CD4-positive, alpha-beta T cell (primary cell): ENCODE measurements around the gene RFK. TPM values are rescaled to one million over a fixed set of nuclear protein-coding genes. Genes with fewer than 3 reads are reported as not detected.

ENCODE experiments used
- ATAC-seq: fragments of 200-7000 bp; cut with Tn5 transposase; one replicate; pipeline ENCODE4 v1.10.0; 2022; ENCODE audit warnings: mild to moderate bottlenecking; ENCODE audit not compliant: poor library complexity
- CTCF ChIA-PET: fragments of 350-600 bp; sonication (Branson Sonifier 250); formaldehyde crosslinking; loops from one replicate; lab custom pipeline; 2021; ENCODE audit warnings: antibody characterized with exemption, inconsistent platforms; lab: Charles Lee
- POLR2A ChIA-PET: fragments of 350-600 bp; sonication (Branson Sonifier 250); formaldehyde crosslinking; loops from one replicate; lab custom pipeline; 2021; ENCODE audit warnings: antibody characterized with exemption, inconsistent platforms; lab: Charles Lee
- DNase-seq, 14 experiments: peaks; one replicate each; pipeline ENCODE4 v3.0.0-alpha.2; 2013 to 2020; ENCODE audit warnings: mixed read lengths in 2 of 14
- H3K27ac ChIP-seq, 2 donors: one replicate each; pipeline versions ENCODE4 v1.5.1 to v1.7.0; 2013; ENCODE audit warnings: low read length in 2 of 2, low read depth in 1 of 2, mild to moderate bottlenecking in 1 of 2
- H3K27me3 ChIP-seq, 2 experiments: 1 replicate in 1 of 2; 2 replicates in 1 of 2; pipeline versions ENCODE4 v1.6.1 to v1.7.0; 2013; ENCODE audit warnings: low read length in 2 of 2, control low read depth in 1 of 2, mild to moderate bottlenecking in 1 of 2, moderate library complexity in 1 of 2; ENCODE audit not compliant: insufficient read depth in 2 of 2, control insufficient read depth in 1 of 2
- H3K36me3 ChIP-seq: one replicate; pipeline ENCODE4 v1.6.1; 2013; ENCODE audit warnings: low read length, control low read depth; ENCODE audit not compliant: insufficient read depth
- H3K4me1 ChIP-seq: one replicate; pipeline ENCODE4 v1.6.1; 2013; ENCODE audit warnings: low read length, control low read depth; ENCODE audit not compliant: insufficient read depth
- H3K4me3 ChIP-seq: one replicate; pipeline ENCODE4 v1.5.1; 2013; ENCODE audit warnings: mild to moderate bottlenecking, low read length, moderate library complexity
- H3K9me3 ChIP-seq, 2 experiments: 1 replicate in 1 of 2; 2 replicates in 1 of 2; pipeline versions ENCODE4 v1.6.1 to v1.7.0; 2013; ENCODE audit warnings: low read length in 2 of 2, mild to moderate bottlenecking in 2 of 2, control low read depth in 1 of 2, moderate library complexity in 1 of 2; ENCODE audit not compliant: control insufficient read depth in 1 of 2, insufficient read depth in 1 of 2
- H3K27ac Mint-ChIP-seq: one replicate; pipeline ENCODE4 v1.8.0; 2020; ENCODE audit warnings: mixed read lengths
- H3K27me3 Mint-ChIP-seq: one replicate; pipeline ENCODE4 v1.8.0; 2021; ENCODE audit warnings: mixed read lengths
- H3K36me3 Mint-ChIP-seq: one replicate; pipeline ENCODE4 v1.8.0; 2021; ENCODE audit warnings: low read depth, mixed read lengths
- H3K4me1 Mint-ChIP-seq: one replicate; pipeline ENCODE4 v1.8.0; 2021; ENCODE audit warnings: low read depth, mixed read lengths
- H3K4me3 Mint-ChIP-seq: one replicate; pipeline ENCODE4 v1.8.0; 2020; ENCODE audit warnings: mild to moderate bottlenecking, mixed read lengths
- H3K9me3 Mint-ChIP-seq: one replicate; pipeline ENCODE4 v1.8.0; 2020; ENCODE audit warnings: mixed read lengths
- intact Hi-C, 2 experiments: fragments of 100-400 bp; cut with DNase I in 1 of 2; cut with micrococcal nuclease in 1 of 2; formaldehyde crosslinking; loops; one replicate each; pipeline versions ENCODE4 v1.15.1 to v1.9.0; 2023 to 2025; cut with DNase I, micrococcal nuclease
- total RNA-seq, 174 experiments: library from RNA in 2 of 174; stranded (reverse) in 2 of 174; gene quantifications; one replicate each; pipeline ENCODE4 v1.2.3 and lab custom pipeline; 2021 to 2026
- TF ChIP-seq, protein P1 (sequence below): fragments of 200-600 bp; IDR thresholded peaks from one replicate; pipeline ENCODE4 v1.8.0; 2022; ENCODE audit warnings: antibody characterized with exemption, mild to moderate bottlenecking

Gene RFK
- total RNA-seq, 2 experiments from 2014 or later, result 7.4 to 8.4 TPM

DNA sequence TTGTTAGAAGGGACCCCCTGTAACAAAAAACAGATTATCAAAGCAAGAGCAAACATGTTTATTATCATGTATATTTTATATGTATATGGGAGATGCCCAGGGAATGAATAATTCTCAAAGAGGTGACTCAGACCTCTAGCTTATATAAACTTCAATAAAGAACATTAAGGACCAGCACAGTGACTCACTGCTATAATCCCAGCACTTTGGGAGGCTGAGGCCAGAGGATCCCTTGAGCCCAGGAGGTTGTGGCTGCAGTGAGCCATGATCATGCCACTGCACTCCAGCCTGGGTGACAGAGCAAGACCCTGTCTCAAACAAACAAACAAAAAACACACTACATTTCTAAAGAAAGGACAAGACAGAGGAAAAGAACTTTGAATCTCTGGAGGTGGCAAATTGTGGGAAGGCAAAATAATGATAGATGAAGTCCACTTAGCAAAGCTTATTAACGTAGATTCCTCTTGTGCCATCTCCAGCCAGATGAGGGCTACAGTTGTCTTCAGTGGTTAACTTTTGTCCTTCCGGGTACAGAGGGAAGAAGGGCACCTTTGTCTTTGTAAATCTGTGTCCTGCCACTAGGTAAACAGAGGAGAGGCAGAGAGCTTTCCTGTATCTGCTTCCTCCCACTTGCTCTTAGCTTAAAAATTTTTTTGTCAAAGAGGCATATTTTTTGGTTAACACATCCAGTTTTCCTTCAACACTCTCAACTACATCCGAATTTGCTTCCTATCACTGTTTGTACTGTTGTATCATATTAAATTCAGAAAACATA, 7.5 kb upstream of the RFK start:
- ATAC-seq (no peak), DNase-seq (no peak)
- Histone ChIP-seq H3K27me3 (no peaks in the 10 kb centered on the region), H3K36me3 (no peaks in the 10 kb centered on the region), H3K4me3 (no peak overlapping the region), H3K4me1 (no peaks in the 10 kb centered on the region), H3K27ac (no peak overlapping the region), H3K9me3 (no peaks in the 10 kb centered on the region)
- no peaks in the 10 kb centered on the region for H3K27me3 Mint-ChIP-seq
- H3K9me3 Mint-ChIP-seq, result no peaks in the 10 kb centered on the region
- TF ChIP-seq, protein P1, sequence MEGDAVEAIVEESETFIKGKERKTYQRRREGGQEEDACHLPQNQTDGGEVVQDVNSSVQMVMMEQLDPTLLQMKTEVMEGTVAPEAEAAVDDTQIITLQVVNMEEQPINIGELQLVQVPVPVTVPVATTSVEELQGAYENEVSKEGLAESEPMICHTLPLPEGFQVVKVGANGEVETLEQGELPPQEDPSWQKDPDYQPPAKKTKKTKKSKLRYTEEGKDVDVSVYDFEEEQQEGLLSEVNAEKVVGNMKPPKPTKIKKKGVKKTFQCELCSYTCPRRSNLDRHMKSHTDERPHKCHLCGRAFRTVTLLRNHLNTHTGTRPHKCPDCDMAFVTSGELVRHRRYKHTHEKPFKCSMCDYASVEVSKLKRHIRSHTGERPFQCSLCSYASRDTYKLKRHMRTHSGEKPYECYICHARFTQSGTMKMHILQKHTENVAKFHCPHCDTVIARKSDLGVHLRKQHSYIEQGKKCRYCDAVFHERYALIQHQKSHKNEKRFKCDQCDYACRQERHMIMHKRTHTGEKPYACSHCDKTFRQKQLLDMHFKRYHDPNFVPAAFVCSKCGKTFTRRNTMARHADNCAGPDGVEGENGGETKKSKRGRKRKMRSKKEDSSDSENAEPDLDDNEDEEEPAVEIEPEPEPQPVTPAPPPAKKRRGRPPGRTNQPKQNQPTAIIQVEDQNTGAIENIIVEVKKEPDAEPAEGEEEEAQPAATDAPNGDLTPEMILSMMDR, result no peak
- H3K4me3 Mint-ChIP-seq, result no peak overlapping the region
- intact Hi-C loops, result loop anchor here (5.0 kb wide), 3 partner anchors 46 to 301 kb away; partner anchors contain the start of gene GCNT1 (in 1 of the 2)
- no peaks in the 10 kb centered on the region for H3K36me3 Mint-ChIP-seq
- peaks cover 9% of the 10 kb centered on the region for H3K4me1 Mint-ChIP-seq
- H3K27ac Mint-ChIP-seq, result no peak overlapping the region
- ChIA-PET CTCF (interaction anchor here (0.7 to 2.9 kb wide), 3 partner anchors 8 to 57 kb away, joined by 3 to 11 read pairs (median 3); partner anchors contain the start of genes GCNT1 and RFK), POLR2A (no interaction called here)

DNA sequence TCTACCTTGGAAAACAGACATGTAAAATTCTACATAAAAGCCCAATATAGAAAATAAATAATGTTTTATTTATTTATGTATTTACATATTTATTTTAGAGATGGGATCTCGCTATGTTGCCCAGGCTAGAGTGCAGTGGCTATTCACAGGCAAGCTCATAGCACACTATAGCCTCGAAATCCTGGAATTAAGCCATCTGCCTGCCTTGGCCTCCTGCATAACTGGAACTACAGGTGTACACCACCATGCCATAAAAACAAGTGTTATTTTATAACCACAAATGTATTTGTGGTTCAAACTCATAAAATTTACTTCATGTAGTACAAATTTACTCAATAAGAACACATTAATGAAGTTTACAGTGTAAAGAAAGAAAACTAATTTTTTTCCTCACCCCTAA, 7.0 kb upstream of the RFK start:
- Histone ChIP-seq H3K27ac (no peak overlapping the region), H3K36me3 (no peaks in the 10 kb centered on the region), H3K4me3 (no peak overlapping the region), H3K4me1 (no peaks in the 10 kb centered on the region), H3K9me3 (no peaks in the 10 kb centered on the region), H3K27me3 (no peaks in the 10 kb centered on the region)
- H3K9me3 Mint-ChIP-seq, result no peaks in the 10 kb centered on the region
- ChIA-PET CTCF (interaction anchor here (0.7 kb wide), 1 partner anchor 58 kb away, joined by 3 read pairs; the partner anchor contains the start of gene GCNT1), POLR2A (no interaction called here)
- no peaks in the 10 kb centered on the region for H3K27me3 Mint-ChIP-seq
- H3K36me3 Mint-ChIP-seq, result no peaks in the 10 kb centered on the region
- TF ChIP-seq, protein P1, result no peak
- H3K4me3 Mint-ChIP-seq, result no peak overlapping the region
- peaks cover 9% of the 10 kb centered on the region for H3K4me1 Mint-ChIP-seq
- intact Hi-C loops, result loop anchor here (5.0 kb wide), 3 partner anchors 46 to 301 kb away; partner anchors contain the start of gene GCNT1 (in 1 of the 2)
- no peak for DNase-seq
- no peak overlapping the region for H3K27ac Mint-ChIP-seq
- ATAC-seq, result no peak

DNA sequence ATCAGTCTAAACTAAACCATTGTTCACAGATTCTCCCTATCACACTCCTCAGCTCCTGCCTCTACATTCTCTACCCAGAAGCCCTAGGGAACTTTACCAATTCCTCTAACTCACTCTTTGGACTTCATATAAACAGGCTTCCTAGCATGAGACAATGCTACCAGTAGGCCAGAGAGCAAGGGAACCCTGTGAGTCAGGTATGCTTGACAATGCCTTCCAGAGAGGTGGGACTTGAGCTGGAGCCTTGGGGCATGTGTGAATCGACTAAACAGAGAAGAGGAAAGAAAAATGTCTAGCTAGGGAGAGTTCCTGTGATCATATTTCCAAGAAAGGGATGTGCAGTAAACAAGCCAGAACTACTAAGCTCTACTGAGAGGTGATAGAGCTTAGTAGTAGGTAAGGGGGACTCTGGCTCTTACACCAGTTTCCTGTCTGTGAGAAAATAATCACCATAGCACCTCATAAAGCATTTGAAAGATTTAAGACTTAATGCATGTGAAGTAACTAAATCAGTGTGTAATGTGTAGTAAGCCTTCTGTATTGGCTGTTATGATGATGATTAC, 6.4 kb upstream of the RFK start:
- H3K4me1 Mint-ChIP-seq, result peaks cover 11% of the 10 kb centered on the region
- TF ChIP-seq, protein P1, result no peak
- no peak overlapping the region for H3K27ac Mint-ChIP-seq
- no peak for DNase-seq
- Histone ChIP-seq H3K4me3 (no peak overlapping the region), H3K36me3 (no peaks in the 10 kb centered on the region), H3K4me1 (no peaks in the 10 kb centered on the region), H3K9me3 (no peaks in the 10 kb centered on the region), H3K27me3 (no peaks in the 10 kb centered on the region), H3K27ac (no peak overlapping the region)
- no peak for ATAC-seq
- no peak overlapping the region for H3K4me3 Mint-ChIP-seq
- ChIA-PET CTCF (interaction anchor here (0.6 to 0.7 kb wide), 2 partner anchors 17 to 58 kb away, joined by 3 read pairs; partner anchors contain the start of gene GCNT1), POLR2A (no interaction called here)
- no peaks in the 10 kb centered on the region for H3K36me3 Mint-ChIP-seq
- no peaks in the 10 kb centered on the region for H3K27me3 Mint-ChIP-seq
- intact Hi-C loops, result loop anchor here (5.0 kb wide), 3 partner anchors 47 to 302 kb away; partner anchors contain the start of gene GCNT1 (in 1 of the 2)
- no peaks in the 10 kb centered on the region for H3K9me3 Mint-ChIP-seq
